HepG2 (cell line): ENCODE results near the gene KLHL18. TPM values are rescaled to one million over a fixed set of nuclear protein-coding genes. Genes with fewer than 3 reads are reported as not detected.

Experiments used
- CENPT ChIP-seq: sonication (generic); formaldehyde crosslinking; IDR thresholded peaks from 2 replicates; pipeline ENCODE4 v1.8.0; 2022; ENCODE audit warnings: low read depth, mild to moderate bottlenecking, moderate library complexity, missing genetic modification reagents
- KDM1A ChIP-seq: IDR thresholded peaks from 2 replicates; pipeline ENCODE4 v1.6.1; 2016; ENCODE audit warnings: missing compliant biosample characterization
- KDM5B ChIP-seq: sonication (generic); formaldehyde crosslinking; IDR thresholded peaks from 2 replicates; pipeline ENCODE4 v1.4.0; 2020; ENCODE audit warnings: missing genetic modification reagents, mild to moderate bottlenecking, borderline replicate concordance
- SALL2 ChIP-seq: sonication (generic); formaldehyde crosslinking; IDR thresholded peaks from 2 replicates; pipeline ENCODE4 v1.8.1; 2023; ENCODE audit warnings: mild to moderate bottlenecking, missing genetic modification reagents, inconsistent platforms
- SCMH1 ChIP-seq: sonication (generic); formaldehyde crosslinking; IDR thresholded peaks from 2 replicates; pipeline ENCODE4 v1.9.0; 2021; ENCODE audit warnings: missing genetic modification reagents, mild to moderate bottlenecking, borderline replicate concordance
- SETDB1 ChIP-seq: sonication (generic); formaldehyde crosslinking; IDR thresholded peaks from 2 replicates; pipeline ENCODE4 v1.5.1; 2020; ENCODE audit warnings: missing genetic modification reagents, mild to moderate bottlenecking, borderline replicate concordance
- TGIF2 ChIP-seq: IDR thresholded peaks from 2 replicates; pipeline ENCODE4 v1.6.1; 2016; ENCODE audit warnings: control low read depth, missing compliant biosample characterization
- TRIM24 ChIP-seq: sonication (generic); formaldehyde crosslinking; IDR thresholded peaks from 2 replicates; pipeline ENCODE4 v1.8.0; 2022; ENCODE audit warnings: mild to moderate bottlenecking, missing genetic modification reagents
- polyA plus RNA-seq, 8 experiments: library from polyadenylated mRNA; depleted of rRNA in 3 of 8; stranded (reverse) in 7 of 8; unstranded in 1 of 8; fragments of >200 nt; fragmentation: Illumina TruSeq in 4 of 8; extraction: Trizol in 4 of 8; gene quantifications; 2 replicates each; pipeline versions ENCODE4 v1.2.1 to v1.2.3, GENCODE V29; 2011 to 2016; ENCODE audit warnings: low read depth in 4 of 8, missing spikeins in 1 of 8, mixed read lengths in 1 of 8; ENCODE audit not compliant: insufficient read depth in 1 of 8
- total RNA-seq, 5 experiments: library from RNA; depleted of rRNA; stranded (reverse); fragments of >200 nt; fragmentation: Illumina TruSeq; extraction: Trizol; gene quantifications; 2 replicates each; pipeline ENCODE4 v1.2.3, GENCODE V29; 2016; ENCODE audit warnings: low read depth in 1 of 5
- TF ChIP-seq, protein P1 (sequence below): sonication (generic); formaldehyde crosslinking; IDR thresholded peaks from 2 replicates; pipeline ENCODE4 v1.8.1; 2022; ENCODE audit warnings: mild to moderate bottlenecking, missing genetic modification reagents
- TF ChIP-seq, protein P2 (sequence below): sonication (generic); formaldehyde crosslinking; IDR thresholded peaks from 2 replicates; pipeline ENCODE4 v1.9.0; 2021; ENCODE audit warnings: missing genetic modification reagents, borderline replicate concordance
- TF ChIP-seq, protein P3 (sequence below): sonication (generic); formaldehyde crosslinking; IDR thresholded peaks from 2 replicates; pipeline ENCODE4 v1.4.0; 2020; ENCODE audit warnings: mild to moderate bottlenecking, missing genetic modification reagents
- TF ChIP-seq, protein P4 (sequence below): sonication (generic); formaldehyde crosslinking; IDR thresholded peaks from 2 replicates; pipeline ENCODE4 v1.4.0; 2020; ENCODE audit warnings: mild to moderate bottlenecking, missing genetic modification reagents
- TF ChIP-seq, protein P5 (sequence below): IDR thresholded peaks from 2 replicates; pipeline ENCODE4 v1.6.1; 2016; ENCODE audit warnings: mild to moderate bottlenecking, missing biosample characterization, missing genetic modification reagents

The KLHL18 gene
- total and polyA plus RNA-seq, 2 of the 13 experiments (the other 11 are each of a cell fraction or from before 2014, with no cell fraction given), result 17.5 to 18.8 TPM

DNA sequence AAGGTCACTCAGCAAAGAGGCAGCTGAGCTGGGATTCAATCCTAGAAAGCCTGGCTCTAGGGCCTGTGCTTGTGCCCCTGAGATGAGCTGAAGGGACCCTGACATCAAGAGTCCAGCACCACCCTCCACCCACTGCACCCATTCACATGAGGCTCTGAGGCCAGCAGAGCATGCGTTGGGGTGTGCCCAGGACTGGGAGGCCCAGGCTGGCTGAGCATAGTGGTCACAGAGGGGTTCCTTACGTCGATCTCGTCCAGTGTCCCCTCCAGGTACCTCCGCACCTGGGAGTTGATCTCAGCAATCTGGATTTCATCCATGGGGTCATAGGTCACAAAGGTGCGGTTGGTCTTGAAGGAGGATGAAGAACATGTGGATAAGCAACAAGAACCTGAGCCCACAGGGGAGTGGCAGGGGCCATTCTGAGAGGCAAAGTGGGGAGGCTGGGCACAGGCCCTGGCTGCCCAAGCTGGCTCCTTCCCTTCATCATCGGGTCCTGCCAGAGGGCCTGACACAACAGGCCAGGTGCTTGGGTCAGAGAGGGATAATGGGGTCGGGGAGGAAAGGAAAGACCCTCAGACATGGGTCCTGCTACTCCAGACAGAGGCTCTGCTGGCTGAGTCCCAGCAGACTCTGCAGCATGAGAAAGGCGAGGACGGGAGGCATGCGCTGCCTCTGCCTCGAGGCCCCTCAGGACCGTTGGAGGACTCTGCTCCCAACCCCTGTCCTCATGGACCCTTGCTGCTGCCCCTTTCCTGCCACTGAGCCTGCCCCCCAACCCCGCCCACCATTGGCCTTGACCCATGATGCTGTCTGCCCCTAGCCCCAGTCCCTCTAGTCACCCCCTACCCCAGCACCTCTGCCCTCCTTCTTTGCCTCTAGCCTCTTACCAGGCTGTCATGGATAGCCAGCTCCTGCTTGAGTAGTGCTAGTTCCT is 35.3 kb upstream of the KLHL18 start (continued):
- TF ChIP-seq, protein P1, sequence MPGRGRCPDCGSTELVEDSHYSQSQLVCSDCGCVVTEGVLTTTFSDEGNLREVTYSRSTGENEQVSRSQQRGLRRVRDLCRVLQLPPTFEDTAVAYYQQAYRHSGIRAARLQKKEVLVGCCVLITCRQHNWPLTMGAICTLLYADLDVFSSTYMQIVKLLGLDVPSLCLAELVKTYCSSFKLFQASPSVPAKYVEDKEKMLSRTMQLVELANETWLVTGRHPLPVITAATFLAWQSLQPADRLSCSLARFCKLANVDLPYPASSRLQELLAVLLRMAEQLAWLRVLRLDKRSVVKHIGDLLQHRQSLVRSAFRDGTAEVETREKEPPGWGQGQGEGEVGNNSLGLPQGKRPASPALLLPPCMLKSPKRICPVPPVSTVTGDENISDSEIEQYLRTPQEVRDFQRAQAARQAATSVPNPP (CRISPR knock-in tag), result no peak
- TF ChIP-seq SALL2 (CRISPR knock-in tag) (no peak), SCMH1 (CRISPR knock-in tag) (no peak), KDM5B (CRISPR knock-in tag) (no peak), KDM1A (CRISPR knock-in tag) (no peak), CENPT (CRISPR knock-in tag) (no peak), TGIF2 (no peak), TRIM24 (CRISPR knock-in tag) (no peak), SETDB1 (CRISPR knock-in tag) (no peak)
- TF ChIP-seq, protein P2, sequence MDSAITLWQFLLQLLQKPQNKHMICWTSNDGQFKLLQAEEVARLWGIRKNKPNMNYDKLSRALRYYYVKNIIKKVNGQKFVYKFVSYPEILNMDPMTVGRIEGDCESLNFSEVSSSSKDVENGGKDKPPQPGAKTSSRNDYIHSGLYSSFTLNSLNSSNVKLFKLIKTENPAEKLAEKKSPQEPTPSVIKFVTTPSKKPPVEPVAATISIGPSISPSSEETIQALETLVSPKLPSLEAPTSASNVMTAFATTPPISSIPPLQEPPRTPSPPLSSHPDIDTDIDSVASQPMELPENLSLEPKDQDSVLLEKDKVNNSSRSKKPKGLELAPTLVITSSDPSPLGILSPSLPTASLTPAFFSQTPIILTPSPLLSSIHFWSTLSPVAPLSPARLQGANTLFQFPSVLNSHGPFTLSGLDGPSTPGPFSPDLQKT (CRISPR knock-in tag), result no peak
- TF ChIP-seq, protein P3, sequence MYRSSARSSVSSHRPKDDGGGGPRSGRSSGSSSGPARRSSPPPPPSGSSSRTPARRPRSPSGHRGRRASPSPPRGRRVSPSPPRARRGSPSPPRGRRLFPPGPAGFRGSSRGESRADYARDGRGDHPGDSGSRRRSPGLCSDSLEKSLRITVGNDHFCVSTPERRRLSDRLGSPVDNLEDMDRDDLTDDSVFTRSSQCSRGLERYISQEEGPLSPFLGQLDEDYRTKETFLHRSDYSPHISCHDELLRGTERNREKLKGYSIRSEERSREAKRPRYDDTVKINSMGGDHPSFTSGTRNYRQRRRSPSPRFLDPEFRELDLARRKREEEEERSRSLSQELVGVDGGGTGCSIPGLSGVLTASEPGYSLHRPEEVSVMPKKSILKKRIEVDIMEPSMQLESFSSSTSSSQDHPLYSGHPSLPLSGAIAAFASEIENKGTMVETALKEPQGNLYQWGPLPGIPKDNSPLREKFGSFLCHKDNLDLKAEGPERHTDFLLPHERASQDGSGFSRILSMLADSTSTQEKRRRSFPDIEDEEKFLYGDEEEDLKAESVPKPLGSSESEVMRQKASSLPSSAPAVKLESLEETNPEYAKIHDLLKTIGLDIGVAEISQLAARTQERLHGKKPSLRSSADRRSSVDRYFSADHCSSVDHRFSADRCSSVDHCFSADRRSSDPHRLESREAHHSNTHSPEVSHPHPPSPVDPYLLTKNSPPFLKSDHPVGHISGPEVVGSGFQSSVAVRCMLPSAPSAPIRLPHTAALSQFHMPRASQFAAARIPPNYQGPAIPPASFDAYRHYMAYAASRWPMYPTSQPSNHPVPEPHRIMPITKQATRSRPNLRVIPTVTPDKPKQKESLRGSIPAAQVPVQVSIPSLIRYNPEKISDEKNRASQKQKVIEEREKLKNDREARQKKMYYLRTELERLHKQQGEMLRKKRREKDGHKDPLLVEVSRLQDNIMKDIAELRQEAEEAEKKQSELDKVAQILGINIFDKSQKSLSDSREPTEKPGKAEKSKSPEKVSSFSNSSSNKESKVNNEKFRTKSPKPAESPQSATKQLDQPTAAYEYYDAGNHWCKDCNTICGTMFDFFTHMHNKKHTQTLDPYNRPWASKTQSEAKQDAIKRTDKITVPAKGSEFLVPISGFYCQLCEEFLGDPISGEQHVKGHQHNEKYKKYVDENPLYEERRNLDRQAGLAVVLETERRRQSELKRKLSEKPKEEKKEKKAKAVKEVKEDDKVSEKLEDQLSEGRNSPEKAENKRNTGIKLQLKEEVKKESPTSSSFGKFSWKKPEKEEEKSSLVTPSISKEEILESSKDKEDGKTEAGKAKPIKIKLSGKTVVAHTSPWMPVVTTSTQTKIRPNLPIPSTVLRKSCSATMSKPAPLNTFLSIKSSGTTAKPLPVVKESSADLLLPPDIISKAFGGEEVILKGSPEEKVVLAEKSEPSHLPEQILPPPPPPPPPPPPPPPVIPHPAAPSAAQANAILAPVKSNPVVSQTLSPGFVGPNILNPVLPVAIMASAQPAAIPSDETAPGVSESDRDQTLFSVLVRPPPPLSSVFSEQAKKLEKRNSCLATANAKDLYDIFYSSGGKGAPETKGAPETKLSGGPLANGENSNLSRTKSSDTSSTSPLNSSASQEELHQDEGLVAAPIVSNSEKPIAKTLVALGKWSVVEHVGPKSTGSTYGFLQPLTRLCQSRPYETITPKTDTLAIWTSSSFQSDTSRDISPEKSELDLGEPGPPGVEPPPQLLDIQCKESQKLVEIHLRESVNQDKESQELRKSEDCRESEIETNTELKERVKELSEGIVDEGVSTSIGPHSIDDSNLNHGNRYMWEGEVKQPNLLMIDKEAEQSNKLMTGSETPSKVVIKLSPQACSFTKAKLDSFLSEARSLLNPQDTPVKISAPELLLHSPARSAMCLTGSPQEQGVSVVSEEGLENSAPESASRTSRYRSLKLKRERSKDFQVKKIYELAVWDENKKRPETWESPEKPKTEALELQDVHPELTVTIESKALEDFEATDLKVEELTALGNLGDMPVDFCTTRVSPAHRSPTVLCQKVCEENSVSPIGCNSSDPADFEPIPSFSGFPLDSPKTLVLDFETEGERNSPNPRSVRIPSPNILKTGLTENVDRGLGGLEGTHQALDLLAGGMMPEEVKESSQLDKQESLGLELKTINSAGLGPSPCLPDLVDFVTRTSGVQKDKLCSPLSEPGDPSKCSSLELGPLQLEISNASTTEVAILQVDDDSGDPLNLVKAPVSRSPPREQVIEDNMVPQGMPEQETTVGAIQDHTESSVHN (CRISPR knock-in tag), result no peak
- TF ChIP-seq, protein P4, sequence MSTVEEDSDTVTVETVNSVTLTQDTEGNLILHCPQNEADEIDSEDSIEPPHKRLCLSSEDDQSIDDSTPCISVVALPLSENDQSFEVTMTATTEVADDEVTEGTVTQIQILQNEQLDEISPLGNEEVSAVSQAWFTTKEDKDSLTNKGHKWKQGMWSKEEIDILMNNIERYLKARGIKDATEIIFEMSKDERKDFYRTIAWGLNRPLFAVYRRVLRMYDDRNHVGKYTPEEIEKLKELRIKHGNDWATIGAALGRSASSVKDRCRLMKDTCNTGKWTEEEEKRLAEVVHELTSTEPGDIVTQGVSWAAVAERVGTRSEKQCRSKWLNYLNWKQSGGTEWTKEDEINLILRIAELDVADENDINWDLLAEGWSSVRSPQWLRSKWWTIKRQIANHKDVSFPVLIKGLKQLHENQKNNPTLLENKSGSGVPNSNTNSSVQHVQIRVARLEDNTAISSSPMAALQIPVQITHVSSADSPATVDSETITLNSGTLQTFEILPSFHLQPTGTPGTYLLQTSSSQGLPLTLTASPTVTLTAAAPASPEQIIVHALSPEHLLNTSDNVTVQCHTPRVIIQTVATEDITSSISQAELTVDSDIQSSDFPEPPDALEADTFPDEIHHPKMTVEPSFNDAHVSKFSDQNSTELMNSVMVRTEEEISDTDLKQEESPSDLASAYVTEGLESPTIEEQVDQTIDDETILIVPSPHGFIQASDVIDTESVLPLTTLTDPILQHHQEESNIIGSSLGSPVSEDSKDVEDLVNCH (CRISPR knock-in tag), result no peak
- TF ChIP-seq, protein P5, sequence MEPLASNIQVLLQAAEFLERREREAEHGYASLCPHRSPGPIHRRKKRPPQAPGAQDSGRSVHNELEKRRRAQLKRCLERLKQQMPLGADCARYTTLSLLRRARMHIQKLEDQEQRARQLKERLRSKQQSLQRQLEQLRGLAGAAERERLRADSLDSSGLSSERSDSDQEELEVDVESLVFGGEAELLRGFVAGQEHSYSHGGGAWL (CRISPR knock-in tag), result no peak
